PC-9 (cell line): ENCODE results near the gene OR2A12. TPM values are rescaled to one million over a fixed set of nuclear protein-coding genes. Genes with fewer than 3 reads are reported as not detected.

Experiments
- BruUV-seq: library from RNA; stranded (reverse); fragments of 400-500 nt; replicated peaks from 2 replicates; lab custom pipeline; 2021; lab: Mats Ljungman, UMichigan
- CTCF ChIA-PET: fragments of 300-600 bp; sonication (Branson Sonifier 250); formaldehyde crosslinking; loops from one replicate; lab custom pipeline; 2022; ENCODE audit warnings: antibody characterized with exemption; lab: Charles Lee
- POLR2A ChIA-PET: fragments of 300-600 bp; sonication (Branson Sonifier 250); formaldehyde crosslinking; loops from one replicate; lab custom pipeline; 2022; ENCODE audit warnings: antibody characterized with exemption; ENCODE audit not compliant: unreplicated experiment; lab: Charles Lee
- DNase-seq, 2 experiments: peaks; one replicate each; pipeline versions ENCODE4 v3.0.0 to v3.0.0-alpha.2; 2015 to 2022; ENCODE audit warnings: mixed read lengths in 1 of 2
- H2AFZ ChIP-seq: fragments of 200-600 bp; sonication (generic); 2 replicates; pipeline ENCODE4 v1.8.1; 2017; ENCODE audit warnings: antibody characterized with exemption
- H3F3A ChIP-seq: fragments of 200-600 bp; sonication (generic); 2 replicates; pipeline ENCODE4 v1.8.1; 2017; ENCODE audit warnings: antibody characterized with exemption, mild to moderate bottlenecking, low read depth; ENCODE audit not compliant: insufficient read depth
- H3K27ac ChIP-seq: fragments of 200-600 bp; sonication (generic); 2 replicates; pipeline ENCODE4 v1.6.1; 2016; ENCODE audit warnings: mixed run types
- H3K27me3 ChIP-seq: fragments of 200-600 bp; sonication (generic); 2 replicates; pipeline ENCODE4 v1.6.1; 2016; ENCODE audit warnings: low read depth, mixed run types; ENCODE audit not compliant: insufficient read depth
- H3K36me3 ChIP-seq: fragments of 200-600 bp; sonication (generic); 2 replicates; pipeline ENCODE4 v1.6.1; 2016; ENCODE audit warnings: low read depth, mixed run types
- H3K4me1 ChIP-seq: fragments of 200-600 bp; sonication (generic); replicated peaks from 2 replicates; pipeline ENCODE4 v1.6.1; 2016; ENCODE audit warnings: mixed run types; ENCODE audit not compliant: insufficient read depth
- H3K4me2 ChIP-seq: fragments of 200-600 bp; sonication (generic); 2 replicates; pipeline ENCODE4 v1.6.1; 2017; ENCODE audit warnings: mixed run types
- H3K4me3 ChIP-seq: fragments of 200-600 bp; sonication (generic); 2 replicates; pipeline ENCODE4 v1.6.1; 2016; ENCODE audit warnings: mixed run types
- H3K79me2 ChIP-seq: fragments of 200-600 bp; sonication (generic); 2 replicates; pipeline ENCODE4 v1.6.1; 2017; ENCODE audit warnings: low read depth, mixed run types
- H3K9me2 ChIP-seq: fragments of 200-600 bp; sonication (generic); 2 replicates; pipeline ENCODE4 v1.8.1; 2017; ENCODE audit warnings: mild to moderate bottlenecking; ENCODE audit not compliant: insufficient read depth
- H3K9me3 ChIP-seq: fragments of 200-600 bp; sonication (generic); 2 replicates; pipeline ENCODE4 v1.8.1; 2016; ENCODE audit warnings: low read depth; ENCODE audit not compliant: insufficient read depth
- H4K20me1 ChIP-seq: fragments of 200-600 bp; sonication (generic); 2 replicates; pipeline ENCODE4 v1.8.1; 2017; ENCODE audit not compliant: insufficient read depth
- CTCF ChIP-seq: fragments of 200-600 bp; sonication (generic); conservative IDR thresholded peaks from 2 replicates; pipeline ENCODE4 v1.6.1; 2017; ENCODE audit warnings: mixed run types, antibody characterized with exemption, mild to moderate bottlenecking, moderate library complexity
- EZH2 ChIP-seq: fragments of 200-600 bp; sonication (generic); IDR thresholded peaks from 2 replicates; pipeline ENCODE4 v1.8.0; 2017; ENCODE audit warnings: antibody characterized with exemption, low read depth
- intact Hi-C: fragments of 100-400 bp; cut with micrococcal nuclease; formaldehyde crosslinking; loops from one replicate; pipeline ENCODE4 v1.10.0; 2022; ENCODE audit not compliant: unreplicated experiment
- total RNA-seq: library from RNA; stranded (reverse); gene quantifications from 2 replicates; pipeline ENCODE4 v1.2.3, GENCODE V29; 2021

The OR2A12 gene
- total RNA-seq, 1 experiment from 2014 or later: not detected

GRCh38 chr7:144113651-144114050 is 27.6 kb downstream of the OR2A12 start:
- intact Hi-C loops: no loop called here
- Histone ChIP-seq H3K79me2 (no peaks in the 10 kb centered on the region), H3K4me2 (no peak overlapping the region), H3K27ac (no peak overlapping the region), H3K9me3 (no peaks in the 10 kb centered on the region), H3K36me3 (no peaks in the 10 kb centered on the region), H2AFZ (no peak overlapping the region), H3F3A (no peaks in the 10 kb centered on the region), H3K4me1 (no peaks in the 10 kb centered on the region), H3K4me3 (no peak overlapping the region), H4K20me1 (no peaks in the 10 kb centered on the region), H3K9me2 (peaks cover 3% of the 10 kb centered on the region; the same call in 1 of the 2 replicates), H3K27me3 (no peaks in the 10 kb centered on the region)
- BruUV-seq: no TSS peak
- DNase-seq: no peak
- CTCF ChIA-PET: no interaction called here
- POLR2A ChIA-PET: no interaction called here
- TF ChIP-seq EZH2 (no peak), CTCF (no peak)

GRCh38 chr7:144118341-144118740 is 32.3 kb downstream of the OR2A12 start:
- Histone ChIP-seq H3F3A (no peaks in the 10 kb centered on the region), H3K4me2 (no peak overlapping the region), H3K4me1 (no peaks in the 10 kb centered on the region), H3K4me3 (no peak overlapping the region), H3K27me3 (no peaks in the 10 kb centered on the region), H2AFZ (peak overlapping the region; percentile 66; the same call in 1 of the 2 replicates), H3K27ac (no peak overlapping the region), H3K9me2 (peaks cover 3% of the 10 kb centered on the region; the same call in 1 of the 2 replicates), H4K20me1 (no peaks in the 10 kb centered on the region), H3K9me3 (no peaks in the 10 kb centered on the region), H3K36me3 (no peaks in the 10 kb centered on the region), H3K79me2 (no peaks in the 10 kb centered on the region)
- intact Hi-C loops: no loop called here
- ChIA-PET CTCF (no interaction called here), POLR2A (no interaction called here)
- no TSS peak for BruUV-seq
- no peak for TF ChIP-seq EZH2
- no peak for TF ChIP-seq CTCF
- DNase-seq: no peak

- TF ChIP-seq EZH2: no peak
- no peak within 1 kb of the TSS for H2AFZ ChIP-seq
- no TSS peak for BruUV-seq
- H3K27ac ChIP-seq: no peak within 1 kb of the TSS
- DNase-seq: no peak
- H4K20me1 ChIP-seq: no peaks in the 10 kb centered on the region
- no peaks in the 10 kb centered on the region for H3K4me1 ChIP-seq
- ChIA-PET POLR2A (no interaction called here), CTCF (no interaction called here)
- no peaks in the 10 kb centered on the region for H3K27me3 ChIP-seq
- H3K36me3 ChIP-seq: no peaks in the 10 kb centered on the region
- no peak within 1 kb of the TSS for H3K4me2 ChIP-seq
- no peaks in the 10 kb centered on the region for H3K9me3 ChIP-seq
- H3K9me2 ChIP-seq: no peaks in the 10 kb centered on the region
- H3K79me2 ChIP-seq: no peaks in the 10 kb centered on the region
- intact Hi-C loops: loop anchor here (10.0 kb wide), 1 partner anchor 878 kb away; no protein-coding TSS in a partner anchor
- no peak within 1 kb of the TSS for H3K4me3 ChIP-seq
- no peaks in the 10 kb centered on the region for H3F3A ChIP-seq
Observed at GRCh38 chr7:144122876-144123275, 36.8 kb downstream of the OR2A12 start, which contains the start of gene OR2A14. Gene OR2A14, plus strand, starts transcription at chr7:144123176. Its CDS starts 5,937 bp downstream, at chr7:144129113.
